T47D (cell line): ENCODE data around the gene DES.

ENCODE experiments used
- DNase-seq, 2 experiments: peaks; one replicate each; pipeline versions ENCODE4 v3.0.0 to v3.0.0-alpha.2; 2011 to 2012; ENCODE audit warnings: low read depth in 1 of 2, low spot score in 1 of 2
- JUND ChIP-seq: IDR thresholded peaks from 2 replicates; pipeline ENCODE4 v1.6.1; 2012; ENCODE audit warnings: low read depth
- in situ Hi-C: cut with HindIII; loops from 2 replicates; pipeline ENCODE4 v1.10.0; 2016; ENCODE audit warnings: low sequenced_read_pairs, low pct_unique_long_range_greater_than_20kb

Gene DES

GRCh38 chr2:219417374-219417773, 803 bp upstream of the DES start:
- no peak for DNase-seq
- no peak for TF ChIP-seq JUND
- in situ Hi-C loops = no loop called here

DNA sequence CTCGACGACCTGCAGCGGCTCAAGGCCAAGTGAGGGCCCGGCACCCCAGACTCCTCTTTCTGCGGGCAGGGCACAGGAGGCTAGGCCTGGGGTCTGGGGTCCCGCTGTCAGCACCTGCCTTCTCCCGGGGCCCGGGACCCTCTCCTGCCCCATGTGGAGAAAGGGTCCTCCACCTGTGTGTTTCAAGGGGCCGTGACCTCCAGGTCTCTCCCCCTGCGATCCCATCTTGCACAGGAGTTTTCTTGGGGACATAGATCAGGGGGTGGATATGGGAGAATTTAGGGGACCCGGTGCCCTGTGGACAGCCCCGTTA, 791 bp downstream of the DES start:
- no peak for DNase-seq
- no peak for TF ChIP-seq JUND
- in situ Hi-C loops = no loop called here

GRCh38 chr2:219419331-219420197, 1.4 kb downstream of the DES start:
- DNase-seq = no peak
- no peak for TF ChIP-seq JUND
- in situ Hi-C loops = no loop called here

GRCh38 chr2:219420687-219421086, 2.5 kb downstream of the DES start:
- in situ Hi-C loops = no loop called here
- no peak for DNase-seq
- TF ChIP-seq JUND = no peak

DNA sequence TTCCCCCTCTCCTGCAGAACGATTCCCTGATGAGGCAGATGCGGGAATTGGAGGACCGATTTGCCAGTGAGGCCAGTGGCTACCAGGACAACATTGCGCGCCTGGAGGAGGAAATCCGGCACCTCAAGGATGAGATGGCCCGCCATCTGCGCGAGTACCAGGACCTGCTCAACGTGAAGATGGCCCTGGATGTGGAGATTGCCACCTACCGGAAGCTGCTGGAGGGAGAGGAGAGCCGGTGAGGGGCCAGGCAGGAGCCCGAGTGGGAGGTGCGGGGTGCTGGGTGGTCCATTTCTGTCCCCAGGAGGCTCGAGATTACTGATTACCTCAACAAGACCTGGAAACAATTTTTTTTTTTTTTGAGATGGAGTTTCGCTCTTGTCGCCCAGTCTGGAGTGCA, 3.1 kb downstream of the DES start:
- no peak for TF ChIP-seq JUND
- no peak for DNase-seq
- in situ Hi-C loops = no loop called here

GRCh38 chr2:219422952-219423534, 4.9 kb downstream of the DES start:
- in situ Hi-C loops = no loop called here
- DNase-seq = no peak

DNA sequence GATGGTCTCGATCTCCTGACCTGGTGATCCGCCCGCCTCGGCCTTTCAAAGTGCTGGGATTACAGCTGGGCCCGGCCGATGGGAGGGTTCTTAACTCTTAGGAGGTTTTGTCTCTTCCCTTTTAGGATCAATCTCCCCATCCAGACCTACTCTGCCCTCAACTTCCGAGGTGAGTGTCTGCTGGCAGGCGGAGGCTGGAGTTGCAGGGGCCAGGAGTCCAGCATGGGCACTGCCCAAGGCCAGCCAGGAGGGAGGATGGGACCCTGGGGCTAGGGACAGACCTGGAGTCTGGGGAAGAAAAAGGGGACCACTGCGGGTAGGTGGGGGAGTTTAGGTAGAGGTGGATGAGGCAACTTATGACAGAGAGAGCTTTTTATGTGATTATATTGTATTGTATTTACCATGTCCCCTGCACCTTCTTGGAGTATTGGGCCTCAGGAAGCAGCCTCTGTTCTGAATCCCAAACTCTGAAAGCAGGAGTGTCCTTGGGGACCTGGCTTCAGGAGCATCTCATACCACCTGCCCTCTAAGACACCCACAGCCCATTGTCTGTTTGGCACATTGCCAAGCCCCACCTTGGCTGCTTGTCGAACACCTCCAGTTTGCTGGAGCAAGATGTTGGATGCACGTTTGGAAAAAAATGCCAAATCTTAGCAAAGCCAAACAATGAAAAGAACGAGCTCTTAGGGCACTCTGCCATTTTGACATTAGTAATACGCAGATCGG, 5.6 kb downstream of the DES start:
- in situ Hi-C loops = no loop called here
- DNase-seq = no peak
- TF ChIP-seq JUND = no peak

More at GRCh38 chr2:219422952-219423534, 4.9 kb downstream of the DES start:
- TF ChIP-seq JUND = no peak

- no peak for TF ChIP-seq JUND
- DNase-seq = no peak
- in situ Hi-C loops = no loop called here
Measured at GRCh38 chr2:219425238-219426067, 7.3 kb downstream of the DES start.

DNA sequence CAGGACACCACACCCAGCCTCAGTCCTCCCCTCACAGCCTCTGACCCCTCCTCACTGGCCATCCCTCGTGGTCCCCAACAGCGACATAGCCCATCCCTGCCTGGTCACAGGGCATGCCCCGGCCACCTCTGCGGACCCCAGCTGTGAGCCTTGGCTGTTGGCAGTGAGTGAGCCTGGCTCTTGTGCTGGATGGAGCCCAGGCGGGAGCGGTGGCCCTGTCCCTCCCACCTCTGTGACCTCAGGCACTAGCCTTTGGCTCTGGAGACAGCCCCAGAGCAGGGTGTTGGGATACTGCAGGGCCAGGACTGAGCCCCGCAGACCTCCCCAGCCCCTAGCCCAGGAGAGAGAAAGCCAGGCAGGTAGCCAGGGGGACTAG, 7.9 kb downstream of the DES start:
- no peak for DNase-seq
- in situ Hi-C loops = no loop called here
- TF ChIP-seq JUND = no peak

DNA sequence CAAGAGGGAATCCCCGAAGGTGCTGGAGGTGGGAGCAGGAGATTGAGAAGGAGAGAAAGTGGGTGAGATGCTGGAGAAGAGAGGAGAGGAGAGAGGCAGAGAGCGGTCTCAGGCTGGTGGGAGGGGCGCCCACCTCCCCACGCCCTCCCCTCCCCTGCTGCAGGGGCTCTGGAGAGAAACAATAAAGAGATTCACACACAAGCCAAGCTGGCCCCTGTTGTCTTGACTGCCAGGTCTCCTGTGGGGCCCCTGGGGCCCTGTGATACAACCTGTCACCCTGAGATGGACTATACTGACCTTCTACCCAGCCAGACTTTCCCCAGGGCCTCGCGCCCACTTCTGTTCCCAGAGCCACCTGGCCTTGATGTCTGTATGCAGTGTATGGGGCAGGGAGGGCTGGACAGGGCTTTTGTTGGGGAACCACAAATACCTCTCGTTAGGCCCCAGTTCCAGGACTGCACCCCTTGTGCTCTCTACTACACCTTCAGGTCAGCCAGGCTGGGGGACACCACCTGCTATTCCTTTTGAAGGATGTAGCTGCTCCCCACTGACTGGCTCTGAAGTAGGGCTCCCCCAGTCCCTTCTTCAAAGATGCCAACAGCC, 8.5 kb downstream of the DES start:
- no peak for TF ChIP-seq JUND
- DNase-seq = no peak
- in situ Hi-C loops = no loop called here

DNA sequence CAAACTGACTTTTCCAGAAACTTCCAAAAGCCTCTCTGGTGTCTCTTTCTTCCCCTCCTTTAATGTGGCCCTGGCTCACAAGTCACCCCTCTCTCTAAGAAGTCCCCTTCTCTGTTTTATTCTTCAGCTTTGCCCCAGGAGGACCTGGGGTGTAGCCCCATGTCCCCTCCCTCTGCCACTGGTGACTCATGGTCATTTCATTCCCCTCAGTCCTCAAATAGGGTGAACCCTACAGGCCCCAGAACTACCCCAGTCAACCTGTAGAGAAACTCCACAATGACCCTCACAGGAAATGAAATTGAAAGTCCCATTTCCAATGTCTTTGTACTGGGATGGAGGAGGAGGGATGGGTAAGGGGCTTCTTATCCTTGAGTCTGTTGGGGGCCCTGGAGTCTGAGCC, 10.3 kb downstream of the DES start:
- in situ Hi-C loops = no loop called here

GRCh38 chr2:219429958-219430606, 11.9 kb downstream of the DES start:
- in situ Hi-C loops = no loop called here
- DNase-seq = no peak
- no peak for TF ChIP-seq JUND

More for the DNA sequence above, 10.3 kb downstream of the DES start:
- TF ChIP-seq JUND = no peak
- DNase-seq = no peak
